Vagina (tissue), 2 donors: ENCODE results near the gene CTBP2. TPM values are rescaled to one million over a fixed set of nuclear protein-coding genes. Genes with fewer than 3 reads are reported as not detected.

ENCODE experiments used
- DNase-seq, 2 donors: peaks; one replicate each; pipeline ENCODE4 v3.0.0-alpha.2; 2017; ENCODE audit errors: extremely low spot score in 2 of 2
- H3K27ac ChIP-seq: fragments of 200-600 bp; sonication (generic); one replicate; pipeline ENCODE4 v1.5.1; 2019
- H3K27me3 ChIP-seq: fragments of 200-600 bp; sonication (generic); one replicate; pipeline ENCODE4 v1.5.1; 2019
- H3K36me3 ChIP-seq, 2 donors: fragments of 200-600 bp; sonication (generic); one replicate each; pipeline ENCODE4 v1.5.1; 2017 to 2019
- H3K4me1 ChIP-seq: fragments of 200-600 bp; sonication (generic); one replicate; pipeline ENCODE4 v1.5.1; 2019
- H3K4me3 ChIP-seq, 2 donors: fragments of 200-600 bp; sonication (generic); 1 replicate in 1 of 2; 2 replicates in 1 of 2; pipeline ENCODE4 v1.5.1; 2016 to 2019
- H3K9me3 ChIP-seq: fragments of 200-600 bp; sonication (generic); one replicate; pipeline ENCODE4 v1.5.1; 2019
- CTCF ChIP-seq, 3 experiments: fragments of 450-650 bp in 2 of 3; fragments of 200-600 bp in 1 of 3; sonication (generic) in 1 of 3; IDR thresholded peaks; one replicate each; pipeline ENCODE4 v1.5.1; 2017 to 2019; ENCODE audit warnings: antibody characterized with exemption in 3 of 3, mild to moderate bottlenecking in 2 of 3, moderate library complexity in 2 of 3
- POLR2A ChIP-seq, 2 donors: fragments of 450-650 bp; IDR thresholded peaks; one replicate each; pipeline ENCODE4 v1.6.1; 2017; ENCODE audit warnings: antibody characterized with exemption in 2 of 2, mild to moderate bottlenecking in 2 of 2, moderate library complexity in 2 of 2
- POLR2AphosphoS5 ChIP-seq, 2 donors: sonication (generic); formaldehyde crosslinking; IDR thresholded peaks; one replicate each; pipeline ENCODE4 v1.9.0; 2017; ENCODE audit warnings: antibody characterized with exemption in 2 of 2, mild to moderate bottlenecking in 2 of 2, low read depth in 1 of 2; ENCODE audit not compliant: insufficient read depth in 1 of 2
- intact Hi-C: fragments of 100-400 bp; cut with DNase I; formaldehyde crosslinking; loops from one replicate; pipeline ENCODE4 v1.15.1; 2023
- total RNA-seq: library from RNA; depleted of rRNA; stranded (reverse); fragments of >200 nt; gene quantifications from one replicate; pipeline ENCODE4 v1.2.3, GENCODE V29; 2016

CTBP2 gene
- total RNA-seq, 1 donor from 2014 or later = 74.4 TPM

- H3K27me3 ChIP-seq = no peaks in the 10 kb centered on the region
- TF ChIP-seq POLR2A (IDR thresholded peaks at IDR 0.05) (no peak), CTCF (IDR thresholded peaks at IDR 0.05) (no peak), POLR2AphosphoS5 (IDR thresholded peaks at IDR 0.05; ENCODE audit: insufficient read depth in 1 of 2, low read depth in 1 of 2) (no peak)
- intact Hi-C loops = no loop called here
- H3K4me3 ChIP-seq = no peak overlapping the region
- H3K4me1 ChIP-seq = no peaks in the 10 kb centered on the region
- H3K36me3 ChIP-seq = no peaks in the 10 kb centered on the region
- DNase-seq = no peak
- H3K9me3 ChIP-seq = no peaks in the 10 kb centered on the region
- H3K27ac ChIP-seq = no peak overlapping the region
These were observed 45.1 kb upstream of the CTBP2 start for GRCh38 chr10:125205431-125205830.

GRCh38 chr10:125204400-125204799 lies 44.0 kb upstream of the CTBP2 start:
- H3K27ac ChIP-seq = no peak overlapping the region
- H3K36me3 ChIP-seq = no peaks in the 10 kb centered on the region
- H3K27me3 ChIP-seq = no peaks in the 10 kb centered on the region
- no peak for DNase-seq
- H3K4me3 ChIP-seq = no peak overlapping the region
- intact Hi-C loops = no loop called here
- H3K9me3 ChIP-seq = no peaks in the 10 kb centered on the region
- no peaks in the 10 kb centered on the region for H3K4me1 ChIP-seq
- no peak for TF ChIP-seq CTCF (IDR thresholded peaks at IDR 0.05)
- no peak for TF ChIP-seq POLR2AphosphoS5 (IDR thresholded peaks at IDR 0.05; ENCODE audit: insufficient read depth in 1 of 2, low read depth in 1 of 2)
- no peak for TF ChIP-seq POLR2A (IDR thresholded peaks at IDR 0.05)

GRCh38 chr10:125203186-125203800 lies 42.9 kb upstream of the CTBP2 start:
- no peak for DNase-seq
- intact Hi-C loops = no loop called here
- Histone ChIP-seq H3K36me3 (no peaks in the 10 kb centered on the region), H3K4me3 (no peak overlapping the region), H3K4me1 (no peaks in the 10 kb centered on the region), H3K27ac (no peak overlapping the region), H3K9me3 (no peaks in the 10 kb centered on the region), H3K27me3 (no peaks in the 10 kb centered on the region)
- no peak for TF ChIP-seq POLR2AphosphoS5 (IDR thresholded peaks at IDR 0.05; ENCODE audit: insufficient read depth in 1 of 2, low read depth in 1 of 2)
- TF ChIP-seq POLR2A (IDR thresholded peaks at IDR 0.05) = no peak
- TF ChIP-seq CTCF (IDR thresholded peaks at IDR 0.05) = no peak

GRCh38 chr10:125201791-125202622 lies 41.6 kb upstream of the CTBP2 start:
- intact Hi-C loops = no loop called here
- TF ChIP-seq CTCF (IDR thresholded peaks at IDR 0.05) (no peak), POLR2AphosphoS5 (IDR thresholded peaks at IDR 0.05; ENCODE audit: insufficient read depth in 1 of 2, low read depth in 1 of 2) (no peak), POLR2A (IDR thresholded peaks at IDR 0.05) (no peak)

GRCh38 chr10:125201108-125201524 lies 40.8 kb upstream of the CTBP2 start:
- intact Hi-C loops = no loop called here
- TF ChIP-seq POLR2A (IDR thresholded peaks at IDR 0.05) (no peak), POLR2AphosphoS5 (IDR thresholded peaks at IDR 0.05; ENCODE audit: insufficient read depth in 1 of 2, low read depth in 1 of 2) (no peak), CTCF (IDR thresholded peaks at IDR 0.05) (no peak)
- no peaks in the 10 kb centered on the region for H3K9me3 ChIP-seq
- no peak overlapping the region for H3K27ac ChIP-seq
- H3K36me3 ChIP-seq = no peaks in the 10 kb centered on the region
- H3K4me1 ChIP-seq = no peaks in the 10 kb centered on the region
- H3K27me3 ChIP-seq = no peaks in the 10 kb centered on the region
- DNase-seq = no peak
- no peak overlapping the region for H3K4me3 ChIP-seq

More at GRCh38 chr10:125201791-125202622, 41.6 kb upstream of the CTBP2 start:
- H3K27ac ChIP-seq = no peak overlapping the region
- no peak for DNase-seq
- no peaks in the 10 kb centered on the region for H3K36me3 ChIP-seq
- H3K4me1 ChIP-seq = no peaks in the 10 kb centered on the region
- no peaks in the 10 kb centered on the region for H3K27me3 ChIP-seq
- no peaks in the 10 kb centered on the region for H3K9me3 ChIP-seq
- H3K4me3 ChIP-seq = no peak overlapping the region
